ENCODE measurements around the gene SH3TC1. TPM values are rescaled to one million over a fixed set of nuclear protein-coding genes. Genes with fewer than 3 reads are reported as not detected.

SH3TC1 gene
- total and polyA plus RNA-seq, 2 of the 8 experiments (the other 6 are each of a cell fraction or from before 2014, with no cell fraction given): 0.15 TPM; not detected in 1

- Histone ChIP-seq H3K56ac (replicated peaks; ENCODE audit: insufficient read length, low read depth, low read length) (no peak overlapping the region), H2BK120ac (replicated peaks; ENCODE audit: low read depth, low read length) (no peak overlapping the region), H3K23me2 (ENCODE audit: low read depth, low read length) (no peaks in the 10 kb centered on the region), H4K8ac (ENCODE audit: extremely low read depth, insufficient read depth, low read length) (no peak overlapping the region), H2AFZ (ENCODE audit: low read length) (no peak overlapping the region), H3K9me3 (ENCODE audit: insufficient read depth in 2 of 2, low read depth in 1 of 2, low read length in 1 of 2) (no peaks in the 10 kb centered on the region), H3K9ac (replicated peaks in 1 of 4; ENCODE audit: extremely low read depth in 1 of 4, low read depth in 3 of 4, low read length in 3 of 4) (no peak overlapping the region), H2BK20ac (ENCODE audit: low read length) (no peak overlapping the region), H4K20me1 (replicated peaks in 1 of 2; ENCODE audit: control insufficient read depth in 1 of 2, insufficient read depth in 2 of 2, low read length in 2 of 2) (no peaks in the 10 kb centered on the region), H3K4me2 (ENCODE audit: insufficient read depth in 1 of 2, low read depth in 2 of 2, low read length in 2 of 2) (no peak overlapping the region), H3K4me3 (ENCODE audit: extremely low read depth in 1 of 4, insufficient read depth in 2 of 4, low read depth in 3 of 4, low read length in 4 of 4) (no peak overlapping the region), H2BK15ac (ENCODE audit: low read length) (no peak overlapping the region), H3K18ac (ENCODE audit: extremely low read depth, low read length) (no peak overlapping the region), H2BK12ac (ENCODE audit: low read depth, low read length) (no peak overlapping the region), H4K91ac (replicated peaks; ENCODE audit: insufficient read length, low read length) (no peak overlapping the region), H3K27me3 (replicated peaks in 1 of 4; ENCODE audit: control insufficient read depth in 3 of 4, extremely low read depth in 1 of 4, insufficient read depth in 3 of 4, low read length in 3 of 4) (no peaks in the 10 kb centered on the region; a peak in 1 of 7 replicates), H3K23ac (ENCODE audit: insufficient read length) (no peak overlapping the region), H4K5ac (ENCODE audit: insufficient read length, low read depth, low read length) (no peak overlapping the region), H3K14ac (ENCODE audit: insufficient read length) (no peak overlapping the region), H3K27ac (ENCODE audit: low read depth, low read length) (no peak overlapping the region), H3K79me1 (ENCODE audit: low read depth, low read length) (no peaks in the 10 kb centered on the region), H3K4me1 (replicated peaks in 1 of 4; ENCODE audit: control insufficient read depth in 3 of 4, insufficient read depth in 4 of 4, low read length in 3 of 4) (peaks cover 0 to 11% (median 6%) of the 10 kb centered on the region in 4 experiments; a peak in 5 of 7 replicates), H3K36me3 (ENCODE audit: control insufficient read depth in 2 of 4, insufficient read depth in 4 of 4, low read length in 3 of 4) (no peaks in the 10 kb centered on the region), H3K4ac (replicated peaks; ENCODE audit: insufficient read length, low read depth, low read length) (no peak overlapping the region), H2BK5ac (ENCODE audit: low read depth, low read length) (peak overlapping the region; percentile 63; the same call in 1 of the 2 replicates), H3K79me2 (ENCODE audit: control insufficient read depth in 1 of 2, insufficient read depth in 2 of 2, low read length in 2 of 2) (no peaks in the 10 kb centered on the region), H2AK5ac (ENCODE audit: low read depth, low read length) (no peak overlapping the region)
- POLR2A ChIA-PET (ENCODE audit: partially characterized antibody): interaction anchor here (1.4 kb wide), 1 partner anchor 8 kb away, joined by 4 read pairs; no protein-coding TSS in a partner anchor
- CTCF ChIA-PET (ENCODE audit: partially characterized antibody): interaction anchor here (0.9 to 1.4 kb wide), 4 partner anchors 20 to 31 kb away, joined by 3 to 7 read pairs (median 3); no protein-coding TSS in a partner anchor
- TF ChIP-seq POLR2AphosphoS5 (IDR thresholded peaks at IDR 0.05; ENCODE audit: low read depth, low read length) (no peak), SP4 (IDR thresholded peaks at IDR 0.05; ENCODE audit: low read length) (no peak)
- WGBS, 2 experiments (ENCODE audit: extremely low coverage in 1 of 2, insufficient coverage in 1 of 2, insufficient read length in 1 of 2, insufficient replicate concordance in 2 of 2, low coverage in 1 of 2, low lambda C conversion rate in 2 of 2, missing lambda C conversion rate in 1 of 2): 87% methylated on average over 7 of the region's 7 CpGs; no CpG with 5 or more reads in 1 of the 2 experiments
- DNase-seq (ENCODE audit: low read depth in 1 of 2, low spot score in 2 of 2): no peak
- no peak for FAIRE-seq
Observed at GRCh38 chr4:8220661-8221450, 21.8 kb downstream of the SH3TC1 start.
